ENCODE measurements around the gene GLIPR1L2. TPM values are rescaled to one million over a fixed set of nuclear protein-coding genes. Genes with fewer than 3 reads are reported as not detected.
A peak's percentile ranks its signal among the peaks of the same experiment; 100 is the strongest.

GLIPR1L2 gene
- total RNA-seq, 1 experiment from 2014 or later: not detected

DNA sequence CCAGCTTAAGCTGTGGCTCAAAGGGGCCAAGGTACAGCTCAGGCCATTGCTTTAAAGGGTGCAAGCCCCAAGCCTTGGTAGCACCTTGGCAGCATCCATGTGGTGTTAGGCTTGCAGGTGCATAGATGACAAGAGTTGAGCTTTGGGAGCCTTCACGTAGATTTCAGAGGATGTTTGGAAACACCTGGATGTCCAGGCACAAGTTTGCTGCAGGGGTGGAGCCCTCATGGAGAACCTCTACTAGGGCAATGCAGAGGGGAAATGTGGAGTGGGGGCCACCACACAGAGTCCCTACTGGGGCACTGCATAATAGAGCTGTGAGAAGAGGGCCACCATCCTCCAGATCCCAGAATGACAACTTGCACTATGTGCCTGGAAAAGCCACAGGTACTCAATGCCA is 37.9 kb downstream of the GLIPR1L2 start:
- CTCF ChIA-PET: no interaction called here
- no peak overlapping the region for H3K4me3 ChIP-seq (ENCODE audit: low read length)
- BruUV-seq (replicated peaks): no TSS peak
- H3K9ac ChIP-seq (ENCODE audit: low read length): no peak overlapping the region
- H3K27me3 ChIP-seq (ENCODE audit: low read length): no peaks in the 10 kb centered on the region
- intact Hi-C loops (cut with micrococcal nuclease): no loop called here
- no peaks in the 10 kb centered on the region for H3F3A ChIP-seq (ENCODE audit: low read length, unreplicated experiment)
- H3K79me2 ChIP-seq (ENCODE audit: low read length): no peaks in the 10 kb centered on the region
- H3K27ac ChIP-seq (ENCODE audit: low read length): no peak overlapping the region
- TF ChIP-seq EZH2 (IDR thresholded peaks at IDR 0.05; ENCODE audit: low read length, unreplicated experiment): no peak
- no peak for TF ChIP-seq EZH2phosphoT487 (IDR thresholded peaks at IDR 0.05; ENCODE audit: borderline replicate concordance, low read length)
- TF ChIP-seq, protein P1, sequence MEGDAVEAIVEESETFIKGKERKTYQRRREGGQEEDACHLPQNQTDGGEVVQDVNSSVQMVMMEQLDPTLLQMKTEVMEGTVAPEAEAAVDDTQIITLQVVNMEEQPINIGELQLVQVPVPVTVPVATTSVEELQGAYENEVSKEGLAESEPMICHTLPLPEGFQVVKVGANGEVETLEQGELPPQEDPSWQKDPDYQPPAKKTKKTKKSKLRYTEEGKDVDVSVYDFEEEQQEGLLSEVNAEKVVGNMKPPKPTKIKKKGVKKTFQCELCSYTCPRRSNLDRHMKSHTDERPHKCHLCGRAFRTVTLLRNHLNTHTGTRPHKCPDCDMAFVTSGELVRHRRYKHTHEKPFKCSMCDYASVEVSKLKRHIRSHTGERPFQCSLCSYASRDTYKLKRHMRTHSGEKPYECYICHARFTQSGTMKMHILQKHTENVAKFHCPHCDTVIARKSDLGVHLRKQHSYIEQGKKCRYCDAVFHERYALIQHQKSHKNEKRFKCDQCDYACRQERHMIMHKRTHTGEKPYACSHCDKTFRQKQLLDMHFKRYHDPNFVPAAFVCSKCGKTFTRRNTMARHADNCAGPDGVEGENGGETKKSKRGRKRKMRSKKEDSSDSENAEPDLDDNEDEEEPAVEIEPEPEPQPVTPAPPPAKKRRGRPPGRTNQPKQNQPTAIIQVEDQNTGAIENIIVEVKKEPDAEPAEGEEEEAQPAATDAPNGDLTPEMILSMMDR (conservative IDR thresholded peaks at IDR 0.05; ENCODE audit: low read depth, low read length): no peak
- H3K9me2 ChIP-seq (replicated peaks; ENCODE audit: low read length): no peaks in the 10 kb centered on the region
- POLR2A ChIA-PET (ENCODE audit: unreplicated experiment): no interaction called here
- H4K20me1 ChIP-seq (ENCODE audit: low read length): no peaks in the 10 kb centered on the region
- peaks cover 12% of the 10 kb centered on the region; the same call in 1 of the 2 replicates for H3K9me3 ChIP-seq (ENCODE audit: low read length)
- peaks cover 5% of the 10 kb centered on the region; the same call in 1 of the 2 replicates for H3K36me3 ChIP-seq (ENCODE audit: low read depth, low read length)
- H3K4me1 ChIP-seq (ENCODE audit: insufficient read depth, low read length): no peaks in the 10 kb centered on the region
- ATAC-seq (no peak), DNase-seq (no peak)
- H3K4me2 ChIP-seq (ENCODE audit: low read length): no peak overlapping the region
- no peak overlapping the region for H2AFZ ChIP-seq (ENCODE audit: low read length)

- H3K36me3 ChIP-seq (ENCODE audit: low read depth, low read length): peaks cover 5% of the 10 kb centered on the region; the same call in 1 of the 2 replicates
- H2AFZ ChIP-seq (ENCODE audit: low read length): no peak overlapping the region
- H3K4me2 ChIP-seq (ENCODE audit: low read length): no peak overlapping the region
- H4K20me1 ChIP-seq (ENCODE audit: low read length): no peaks in the 10 kb centered on the region
- H3K27me3 ChIP-seq (ENCODE audit: low read length): no peaks in the 10 kb centered on the region
- no TSS peak for BruUV-seq (replicated peaks)
- no peak overlapping the region for H3K4me3 ChIP-seq (ENCODE audit: low read length)
- no peak overlapping the region for H3K27ac ChIP-seq (ENCODE audit: low read length)
- DNase-seq: no peak
- no peak for ATAC-seq
- no peak overlapping the region for H3K9ac ChIP-seq (ENCODE audit: low read length)
- no peaks in the 10 kb centered on the region for H3K79me2 ChIP-seq (ENCODE audit: low read length)
- ChIA-PET CTCF (no interaction called here), POLR2A (ENCODE audit: unreplicated experiment) (no interaction called here)
- TF ChIP-seq EZH2 (IDR thresholded peaks at IDR 0.05; ENCODE audit: low read length, unreplicated experiment) (no peak), EZH2phosphoT487 (IDR thresholded peaks at IDR 0.05; ENCODE audit: borderline replicate concordance, low read length) (no peak)
- TF ChIP-seq, protein P1 (conservative IDR thresholded peaks at IDR 0.05; ENCODE audit: low read depth, low read length): no peak
- H3K9me3 ChIP-seq (ENCODE audit: low read length): peaks cover 6% of the 10 kb centered on the region; the same call in 1 of the 2 replicates
- no peaks in the 10 kb centered on the region for H3F3A ChIP-seq (ENCODE audit: low read length, unreplicated experiment)
- no peaks in the 10 kb centered on the region for H3K4me1 ChIP-seq (ENCODE audit: insufficient read depth, low read length)
- H3K9me2 ChIP-seq (replicated peaks; ENCODE audit: low read length): no peaks in the 10 kb centered on the region
- intact Hi-C loops (cut with micrococcal nuclease): no loop called here
Measured at GRCh38 chr12:75432924-75433323, 42.0 kb downstream of the GLIPR1L2 start.

DNA sequence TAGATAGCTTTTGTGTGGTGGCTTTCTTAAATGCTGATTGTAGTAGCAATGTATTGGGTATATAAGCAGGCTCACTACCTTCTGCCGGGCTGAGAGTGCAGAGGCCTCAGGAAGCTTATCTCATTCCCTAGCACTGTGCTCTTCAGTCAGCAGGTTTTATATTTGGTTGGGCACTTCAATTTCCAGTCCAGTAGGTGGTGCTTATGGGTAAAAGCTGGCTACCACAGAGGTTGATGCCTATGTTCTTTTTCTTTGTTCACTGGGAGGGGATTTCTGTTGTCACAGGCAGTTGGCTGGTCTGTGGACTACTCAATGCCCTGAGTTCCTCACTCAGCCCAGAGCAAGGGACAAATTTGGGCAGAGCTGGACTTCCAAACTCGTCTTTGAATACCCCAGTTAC is 46.7 kb downstream of the GLIPR1L2 start:
- no peaks in the 10 kb centered on the region for H3K9me2 ChIP-seq (replicated peaks; ENCODE audit: low read length)
- no peak overlapping the region for H3K27ac ChIP-seq (ENCODE audit: low read length)
- H3K4me1 ChIP-seq (ENCODE audit: insufficient read depth, low read length): no peaks in the 10 kb centered on the region
- DNase-seq (peak; percentile 27), ATAC-seq (peak; percentile 43)
- ChIA-PET POLR2A (ENCODE audit: unreplicated experiment) (no interaction called here), CTCF (interaction anchor here (0.7 kb wide), 1 partner anchor 52 kb away, joined by 3 read pairs; no protein-coding TSS in a partner anchor)
- no peak overlapping the region for H2AFZ ChIP-seq (ENCODE audit: low read length)
- no peaks in the 10 kb centered on the region for H3K27me3 ChIP-seq (ENCODE audit: low read length)
- H3F3A ChIP-seq (ENCODE audit: low read length, unreplicated experiment): no peaks in the 10 kb centered on the region
- no peaks in the 10 kb centered on the region for H4K20me1 ChIP-seq (ENCODE audit: low read length)
- intact Hi-C loops (cut with micrococcal nuclease): no loop called here
- no TSS peak for BruUV-seq (replicated peaks)
- TF ChIP-seq, protein P1 (conservative IDR thresholded peaks at IDR 0.05; ENCODE audit: low read depth, low read length): peak; percentile 39
- TF ChIP-seq EZH2phosphoT487 (IDR thresholded peaks at IDR 0.05; ENCODE audit: borderline replicate concordance, low read length): no peak
- no peak overlapping the region for H3K4me2 ChIP-seq (ENCODE audit: low read length)
- H3K4me3 ChIP-seq (ENCODE audit: low read length): no peak overlapping the region
- H3K36me3 ChIP-seq (ENCODE audit: low read depth, low read length): no peaks in the 10 kb centered on the region
- H3K9ac ChIP-seq (ENCODE audit: low read length): no peak overlapping the region
- no peaks in the 10 kb centered on the region for H3K79me2 ChIP-seq (ENCODE audit: low read length)
- peaks cover 6% of the 10 kb centered on the region; the same call in 1 of the 2 replicates for H3K9me3 ChIP-seq (ENCODE audit: low read length)

Data from PC-3 (cell line).